Hematopoietic multipotent progenitor cell treated with erythropoietin and hydrocortisone succinate and interleukin-3 and kit ligand, for 4 days (in vitro differentiated cells): ENCODE data around the gene TPK1.
A peak's percentile ranks its signal among the peaks of the same experiment; 100 is the strongest.
"Not testable (repeated sequence)": the region's sequence is repeated elsewhere in the genome, so short reads cannot be mapped to it uniquely, and the experiment has no call there.

Experiments used
- DNase-seq: peaks from one replicate; pipeline ENCODE4 v3.0.0-alpha.2; 2015

TPK1 gene

GRCh38 chr7:144775749-144776148, 60.1 kb downstream of the TPK1 start:
- no peak for DNase-seq

DNA sequence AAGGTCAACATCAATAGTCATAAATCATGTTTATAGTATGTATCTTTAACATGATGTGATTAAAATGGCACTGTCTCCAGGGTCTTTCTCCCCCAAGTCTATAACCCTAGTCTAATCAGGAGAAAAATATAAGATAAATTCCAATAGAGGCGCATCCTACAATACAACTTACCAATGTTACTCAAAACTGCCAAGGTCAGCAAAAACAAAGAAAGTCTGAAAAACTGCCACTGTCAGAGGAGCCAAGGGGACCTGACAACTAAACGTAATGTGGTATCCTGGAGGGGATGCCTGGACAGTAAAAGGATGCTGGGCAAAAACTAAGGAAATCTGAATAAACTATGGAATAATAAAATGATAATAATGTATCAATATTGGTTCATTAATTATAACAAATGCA, 63.9 kb downstream of the TPK1 start:
- DNase-seq = no peak

- peak; percentile 16 for DNase-seq
Observed at GRCh38 chr7:144771174-144771573, 64.7 kb downstream of the TPK1 start.

GRCh38 chr7:144769352-144769751, 66.5 kb downstream of the TPK1 start:
- no peak for DNase-seq

DNA sequence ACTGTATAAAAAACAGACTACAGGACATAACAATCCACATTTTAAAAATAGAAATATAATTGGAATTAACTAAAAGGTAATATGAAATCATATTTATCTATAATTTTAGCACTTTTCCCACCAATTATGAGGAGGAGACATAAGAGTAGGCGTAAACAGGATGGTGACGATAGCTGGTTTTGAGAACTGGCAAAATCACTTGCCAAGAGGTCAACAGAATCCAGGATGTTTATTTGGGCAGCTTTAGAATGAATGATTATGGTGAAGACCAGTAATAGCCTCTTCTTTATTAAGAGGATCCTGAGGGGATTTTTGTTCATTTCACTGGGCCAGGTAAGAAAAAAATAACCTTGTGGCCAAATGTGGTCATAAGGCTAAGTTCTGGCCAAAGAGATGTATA, 67.2 kb downstream of the TPK1 start:
- DNase-seq = no peak

DNA sequence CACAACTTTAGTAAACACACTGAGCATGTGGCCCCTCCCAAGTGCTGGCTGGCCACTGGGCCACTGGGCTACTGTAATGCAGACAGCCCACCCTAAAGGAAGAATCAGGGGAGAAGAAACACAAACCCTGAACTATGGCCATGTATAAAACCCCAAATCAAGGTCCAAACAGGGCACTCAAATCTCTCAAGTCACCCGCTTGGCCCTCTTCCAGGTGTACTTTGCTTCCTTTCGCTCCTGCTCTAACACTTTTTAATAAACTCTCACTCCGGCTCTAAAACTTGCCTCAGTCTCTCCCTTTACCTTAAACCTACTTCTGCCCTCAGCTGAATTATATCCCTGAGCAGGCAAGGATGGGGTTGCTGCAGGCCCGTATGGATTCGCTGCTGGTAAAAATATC, 72.6 kb downstream of the TPK1 start:
- no peak for DNase-seq

GRCh38 chr7:144762853-144763252, 73.0 kb downstream of the TPK1 start:
- no peak for DNase-seq

DNA sequence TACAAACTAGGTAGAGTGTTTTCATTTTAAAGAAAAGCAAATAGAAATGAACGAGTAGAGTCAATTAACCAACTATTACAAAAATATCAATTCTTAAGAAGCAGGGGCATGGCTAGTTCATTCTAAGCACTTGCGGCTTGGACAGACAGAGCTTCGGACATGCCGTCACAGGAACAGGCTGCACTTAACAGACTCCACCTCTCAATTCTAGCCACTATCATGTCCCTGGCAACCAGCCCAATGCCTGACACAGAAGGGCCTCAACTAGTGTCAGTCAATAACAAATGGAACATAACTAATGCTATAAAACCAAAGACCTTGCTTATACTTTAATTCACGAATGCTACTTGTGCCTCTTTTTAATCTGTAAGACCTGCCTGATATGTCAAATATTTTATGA, 74.4 kb downstream of the TPK1 start:
- DNase-seq = no peak

DNA sequence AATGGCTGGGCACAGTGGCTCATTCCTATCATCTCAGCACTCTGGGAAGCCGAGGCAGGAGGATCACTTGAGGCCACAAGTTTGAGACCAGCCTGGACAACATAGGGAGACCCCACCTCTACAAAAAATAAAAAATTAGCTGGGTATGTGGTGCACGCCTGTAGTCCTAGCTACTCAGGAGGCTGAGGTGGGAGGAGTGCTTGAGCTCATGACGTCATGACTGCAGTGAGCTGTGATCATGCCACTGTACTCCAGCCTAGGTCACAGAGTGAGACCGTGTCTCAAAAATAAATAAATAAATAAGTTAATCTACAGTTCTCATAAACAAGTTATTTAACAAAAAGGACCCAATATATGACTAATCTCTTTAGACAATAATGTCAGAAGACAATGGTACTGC, 76.2 kb downstream of the TPK1 start:
- no peak for DNase-seq

DNA sequence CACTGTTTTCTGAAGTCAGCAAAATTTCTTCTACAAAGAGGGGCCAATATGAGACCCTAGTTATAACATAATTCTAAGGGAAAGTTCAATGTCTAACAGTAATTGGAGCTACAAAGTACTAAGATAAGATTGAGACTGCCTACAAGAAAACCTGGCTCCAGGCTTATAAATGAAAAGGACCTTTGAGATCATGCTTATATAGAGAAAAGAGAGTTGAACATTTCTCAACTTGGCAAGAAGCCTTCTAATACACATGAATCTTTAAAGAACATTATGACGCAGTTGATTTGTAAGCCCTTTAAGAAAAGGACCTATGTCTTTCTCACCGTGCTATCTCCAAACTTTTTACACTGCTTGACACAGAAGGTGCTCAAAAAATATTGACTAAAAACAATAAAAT, 87.9 kb downstream of the TPK1 start:
- DNase-seq = no peak

DNA sequence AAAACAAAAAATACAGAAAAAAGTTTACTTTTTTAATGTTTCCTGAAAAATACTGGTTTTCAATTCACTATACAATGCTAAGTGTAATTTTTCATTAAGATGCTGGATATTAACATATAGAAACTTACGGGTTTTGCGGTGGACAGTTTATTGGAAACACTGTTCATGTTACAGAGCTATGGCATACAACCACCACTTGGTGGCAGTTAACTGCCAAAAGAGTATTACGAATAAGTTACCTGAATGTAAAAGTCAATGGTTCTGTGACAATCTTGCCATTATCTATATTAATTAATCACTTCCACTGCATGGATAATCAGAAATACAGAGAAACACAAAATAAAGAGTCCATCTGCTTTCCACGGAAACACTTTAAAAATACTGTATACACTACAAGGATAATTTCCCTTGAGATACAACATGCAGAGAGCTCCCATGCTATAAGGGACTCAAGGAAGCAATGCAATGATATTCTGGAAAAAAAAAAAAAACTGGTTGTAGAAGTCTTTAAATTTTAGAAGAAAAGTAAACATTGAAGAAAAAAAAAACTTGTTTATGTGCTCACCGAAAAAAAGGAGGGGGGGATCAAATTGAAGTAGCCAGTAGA, 97.0 kb downstream of the TPK1 start:
- DNase-seq = peak; percentile 69

DNA sequence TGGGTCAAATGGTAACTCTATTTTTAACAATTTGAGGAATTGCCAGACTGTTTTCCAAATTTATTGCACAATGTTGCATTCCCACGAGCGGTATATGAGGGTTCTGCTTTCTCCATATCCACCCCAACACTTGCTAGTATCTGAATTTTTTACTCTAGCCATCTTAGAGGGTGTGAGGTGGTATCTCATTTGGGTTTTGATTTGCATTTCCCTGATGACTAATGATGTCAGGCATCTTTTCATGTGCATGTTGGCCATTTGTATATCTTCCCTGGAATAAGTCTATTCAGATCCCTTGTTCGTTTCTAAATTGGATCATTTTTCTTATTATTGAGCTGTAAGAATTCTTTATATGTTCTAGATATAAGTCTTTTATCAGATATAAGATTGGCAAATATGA, 97.7 kb downstream of the TPK1 start:
- DNase-seq = no peak

GRCh38 chr7:144736880-144737493, 98.9 kb downstream of the TPK1 start:
- no peak for DNase-seq

GRCh38 chr7:144735505-144736276, 100.2 kb downstream of the TPK1 start:
- no peak for DNase-seq

DNA sequence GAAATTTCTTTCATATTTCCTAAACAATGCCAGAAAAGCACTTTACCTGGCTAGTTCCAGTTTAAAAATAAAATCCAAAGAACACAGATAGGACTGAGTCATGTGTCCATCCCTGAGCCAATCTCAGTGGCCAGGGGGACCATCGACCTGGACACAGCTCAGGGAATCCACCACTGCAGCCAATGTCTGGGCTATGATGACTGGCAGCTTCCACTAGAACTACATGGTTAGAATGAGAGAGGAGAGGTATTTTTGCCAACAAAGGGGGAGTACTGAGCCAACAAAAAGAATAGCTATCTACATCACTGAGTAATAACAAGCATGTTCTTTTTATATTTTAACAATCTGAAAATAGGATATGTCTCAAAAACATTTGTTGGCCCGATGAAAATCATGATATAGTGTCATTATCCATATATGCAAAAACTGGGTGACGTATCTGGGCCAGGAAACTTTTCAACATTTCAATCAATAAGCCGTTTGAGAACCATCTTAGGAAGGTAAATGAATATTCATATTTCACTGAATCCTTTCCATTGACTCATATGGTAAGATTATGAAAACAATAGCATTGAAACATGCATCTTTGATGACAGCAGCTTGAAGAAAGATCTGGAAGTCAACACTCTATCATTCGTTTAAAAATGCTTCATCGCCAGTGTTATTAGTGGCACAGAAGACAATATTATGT, 104.0 kb downstream of the TPK1 start:
- no peak for DNase-seq

DNA sequence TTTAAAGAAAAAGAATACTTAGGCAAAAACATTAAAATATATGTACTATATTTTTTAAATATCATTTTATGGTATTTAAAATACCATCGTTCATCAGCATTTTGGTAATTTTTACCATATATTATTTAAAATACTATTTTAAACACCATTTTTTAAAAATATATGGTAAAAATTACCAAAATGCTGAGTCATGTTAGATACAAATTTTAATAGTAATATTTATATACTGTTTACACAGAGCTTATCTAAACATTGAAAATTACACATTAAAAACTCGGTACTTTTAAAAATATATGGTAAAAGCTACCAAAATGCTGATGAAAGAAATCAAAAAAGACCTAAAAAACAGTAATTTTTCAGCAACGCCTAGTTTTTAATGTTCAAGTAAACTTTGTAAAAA, 105.6 kb downstream of the TPK1 start:
- no peak for DNase-seq

- DNase-seq = no peak
Observed at GRCh38 chr7:144729226-144729625, 106.6 kb downstream of the TPK1 start.

- DNase-seq = no peak
Observed at GRCh38 chr7:144728551-144728950, 107.3 kb downstream of the TPK1 start.

- not testable (repeated sequence) for DNase-seq
Observed at GRCh38 chr7:144726840-144727239, 109.0 kb downstream of the TPK1 start.

DNA sequence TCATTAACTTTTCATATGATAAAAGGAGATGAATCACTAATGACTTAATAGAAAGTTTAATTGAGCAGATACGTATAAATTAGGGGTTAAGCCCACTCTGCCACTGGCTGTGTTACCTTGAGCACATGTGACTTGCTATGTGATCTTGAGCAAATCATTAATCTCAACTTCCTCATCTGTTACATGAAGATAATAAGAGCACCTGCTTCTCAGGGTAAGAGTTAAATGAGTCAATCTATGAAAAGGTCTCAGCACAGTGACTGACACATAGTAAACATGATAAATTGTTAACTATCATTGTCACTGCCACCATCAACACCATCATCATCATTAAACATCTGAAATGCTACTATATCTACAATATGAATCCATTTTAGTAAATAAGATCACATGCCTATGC, 110.8 kb downstream of the TPK1 start:
- no peak for DNase-seq

- no peak for DNase-seq
Observed at GRCh38 chr7:144723301-144723700, 112.6 kb downstream of the TPK1 start.

DNA sequence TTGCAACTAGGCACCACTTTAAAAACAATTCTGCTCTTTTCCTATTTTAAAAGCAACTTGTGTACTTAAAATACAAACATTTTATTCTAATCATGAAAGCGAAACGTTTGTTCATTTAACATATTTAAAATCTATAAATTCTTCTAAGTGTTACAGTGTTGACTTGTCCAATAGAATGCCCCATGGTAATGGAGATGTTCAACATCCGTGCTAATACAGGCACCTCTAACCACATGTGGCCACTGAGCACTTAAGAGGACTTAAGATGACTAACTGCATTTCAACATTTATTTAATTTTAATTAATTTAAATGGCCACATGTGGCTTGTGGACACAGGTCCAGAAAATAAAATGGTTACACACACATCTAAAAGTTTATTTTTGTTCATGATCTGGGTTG, 115.1 kb downstream of the TPK1 start:
- DNase-seq = no peak

GRCh38 chr7:144720149-144720548, 115.7 kb downstream of the TPK1 start:
- DNase-seq = no peak

GRCh38 chr7:144717720-144718119, 118.1 kb downstream of the TPK1 start:
- no peak for DNase-seq
